IPS-18c (cell line): Measurements from ENCODE around the gene NBAS.
"Not testable (repeated sequence)": the region's sequence is repeated elsewhere in the genome, so short reads cannot be mapped to it uniquely, and the experiment has no call there.

Experiments
- H3K4me3 ChIP-seq: 2 replicates; pipeline ENCODE4 v1.7.0; 2013; ENCODE audit warnings: low read depth, mild to moderate bottlenecking, low read length, moderate library complexity; ENCODE audit not compliant: insufficient read depth
- H3K9me3 ChIP-seq: one replicate; pipeline ENCODE4 v1.6.1; 2013; ENCODE audit warnings: mild to moderate bottlenecking, low read length, moderate library complexity; ENCODE audit not compliant: control insufficient read depth, insufficient read depth

NBAS gene

GRCh38 chr2:15460112-15460620 is 101.0 kb downstream of the NBAS start:
- H3K4me3 ChIP-seq, result no peak overlapping the region
- H3K9me3 ChIP-seq, result no peaks in the 10 kb centered on the region

- Histone ChIP-seq H3K4me3 (no peak overlapping the region), H3K9me3 (no peaks in the 10 kb centered on the region)
Observed at GRCh38 chr2:15458277-15458676, 102.9 kb downstream of the NBAS start.

GRCh38 chr2:15457868-15458267 is 103.3 kb downstream of the NBAS start:
- Histone ChIP-seq H3K4me3 (no peak overlapping the region), H3K9me3 (no peaks in the 10 kb centered on the region)

GRCh38 chr2:15456352-15456751 is 104.8 kb downstream of the NBAS start:
- H3K9me3 ChIP-seq, result no peaks in the 10 kb centered on the region
- no peak overlapping the region for H3K4me3 ChIP-seq

GRCh38 chr2:15450808-15451207 is 110.3 kb downstream of the NBAS start:
- H3K4me3 ChIP-seq, result no peak overlapping the region

GRCh38 chr2:15449556-15450236 is 111.4 kb downstream of the NBAS start:
- H3K4me3 ChIP-seq, result no peak overlapping the region
- H3K9me3 ChIP-seq, result no peaks in the 10 kb centered on the region

More at GRCh38 chr2:15450808-15451207, 110.3 kb downstream of the NBAS start:
- H3K9me3 ChIP-seq, result no peaks in the 10 kb centered on the region

GRCh38 chr2:15448250-15448839 is 112.8 kb downstream of the NBAS start:
- Histone ChIP-seq H3K4me3 (no peak overlapping the region), H3K9me3 (no peaks in the 10 kb centered on the region)

GRCh38 chr2:15447381-15447780 is 113.8 kb downstream of the NBAS start:
- Histone ChIP-seq H3K9me3 (no peaks in the 10 kb centered on the region), H3K4me3 (no peak overlapping the region)

- Histone ChIP-seq H3K9me3 (no peaks in the 10 kb centered on the region), H3K4me3 (no peak overlapping the region)
Observed at GRCh38 chr2:15446961-15447360, 114.2 kb downstream of the NBAS start.

- Histone ChIP-seq H3K4me3 (no peak overlapping the region), H3K9me3 (no peaks in the 10 kb centered on the region)
Observed at GRCh38 chr2:15445891-15446562, 115.1 kb downstream of the NBAS start.

GRCh38 chr2:15439768-15440524 is 121.2 kb downstream of the NBAS start:
- H3K9me3 ChIP-seq, result not testable (repeated sequence)

GRCh38 chr2:15439366-15439765 is 121.8 kb downstream of the NBAS start:
- not testable (repeated sequence) for H3K4me3 ChIP-seq, H3K9me3 ChIP-seq

More at GRCh38 chr2:15439768-15440524, 121.2 kb downstream of the NBAS start:
- H3K4me3 ChIP-seq, result not testable (repeated sequence)

GRCh38 chr2:15436195-15436594 is 124.9 kb downstream of the NBAS start:
- Histone ChIP-seq H3K9me3 (peaks cover 9% of the 10 kb centered on the region), H3K4me3 (no peak overlapping the region)

GRCh38 chr2:15435474-15435873 is 125.7 kb downstream of the NBAS start:
- H3K9me3 ChIP-seq, result peaks cover 9% of the 10 kb centered on the region
- no peak overlapping the region for H3K4me3 ChIP-seq

- Histone ChIP-seq H3K4me3 (no peak overlapping the region), H3K9me3 (no peaks in the 10 kb centered on the region)
Observed at GRCh38 chr2:15432642-15433256, 128.4 kb downstream of the NBAS start.

- H3K4me3 ChIP-seq, result no peak overlapping the region
- H3K9me3 ChIP-seq, result no peaks in the 10 kb centered on the region
Observed at GRCh38 chr2:15429032-15429431, 132.1 kb downstream of the NBAS start.

GRCh38 chr2:15427987-15428386 is 133.1 kb downstream of the NBAS start:
- no peaks in the 10 kb centered on the region for H3K9me3 ChIP-seq
- no peak overlapping the region for H3K4me3 ChIP-seq
